Measurements from ENCODE around the gene OR52B2.

Gene OR52B2

DNA sequence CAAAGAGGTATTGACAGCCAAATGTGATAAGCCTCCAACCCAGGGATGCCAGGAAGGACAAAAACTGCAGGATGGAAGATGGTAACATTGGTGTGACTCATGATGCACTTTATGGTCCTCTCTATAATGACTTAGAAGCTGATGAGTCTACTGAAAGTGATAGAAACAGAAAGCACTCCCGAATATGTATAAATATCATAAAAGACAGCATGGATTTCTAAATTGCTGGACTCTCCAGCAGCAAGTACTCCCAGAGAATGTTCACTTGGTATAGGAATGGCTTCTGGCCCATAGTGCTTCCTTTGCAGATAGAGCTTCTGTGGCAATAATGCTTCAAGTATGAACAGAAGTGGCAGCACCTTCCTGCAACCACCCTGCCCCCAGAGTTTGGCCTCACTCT, at the start of gene OR52B2:
OR52B2 (minus strand) TSS at position 101 of the 400 bp plus-strand sequence; CDS start at position 101, 0 bp downstream.
- DNase-seq (ENCODE audit: low read depth), result no peak

GRCh38 chr11:6219359-6219758, 49.2 kb upstream of the OR52B2 start:
- no peak for DNase-seq (ENCODE audit: low read depth)

- DNase-seq (ENCODE audit: low read depth), result no peak
Observed at GRCh38 chr11:6217722-6218121, 47.6 kb upstream of the OR52B2 start.

DNA sequence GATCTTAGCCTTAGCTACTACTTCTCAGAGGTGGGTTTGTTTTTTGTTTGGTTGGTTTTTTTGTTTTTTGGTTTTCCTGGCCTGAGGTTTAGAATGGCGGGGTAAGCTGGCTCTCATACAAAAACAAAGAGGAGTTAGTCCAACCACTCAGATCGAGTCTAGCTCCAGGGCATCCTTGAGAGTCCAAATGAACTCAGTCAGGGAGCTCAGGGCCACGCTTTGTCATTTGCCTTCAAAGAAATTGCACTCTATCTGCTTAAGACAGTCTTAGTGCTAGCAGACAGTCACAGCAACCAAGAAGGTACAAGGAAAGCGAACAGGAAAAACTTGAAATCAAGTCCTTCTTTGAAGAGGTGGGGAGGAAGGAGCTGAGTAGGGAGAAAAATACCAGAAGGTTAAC, 46.4 kb upstream of the OR52B2 start:
- DNase-seq (ENCODE audit: low read depth), result no peak

- no peak for DNase-seq (ENCODE audit: low read depth)
Observed at GRCh38 chr11:6214530-6214929, 44.4 kb upstream of the OR52B2 start.

- no peak for DNase-seq (ENCODE audit: low read depth)
Observed at GRCh38 chr11:6210274-6210955, 40.3 kb upstream of the OR52B2 start.

- DNase-seq (ENCODE audit: low read depth), result no peak
Observed at GRCh38 chr11:6209801-6210200, 39.7 kb upstream of the OR52B2 start.

- DNase-seq (ENCODE audit: low read depth), result no peak
Observed at GRCh38 chr11:6206456-6207180, 36.5 kb upstream of the OR52B2 start.

GRCh38 chr11:6205366-6205765, 35.2 kb upstream of the OR52B2 start, which contains the start of gene C11orf42:
Gene C11orf42 (plus strand): TSS chr11:6205557. CDS start chr11:6205616, 59 bp downstream.
- DNase-seq (ENCODE audit: low read depth), result no peak

DNA sequence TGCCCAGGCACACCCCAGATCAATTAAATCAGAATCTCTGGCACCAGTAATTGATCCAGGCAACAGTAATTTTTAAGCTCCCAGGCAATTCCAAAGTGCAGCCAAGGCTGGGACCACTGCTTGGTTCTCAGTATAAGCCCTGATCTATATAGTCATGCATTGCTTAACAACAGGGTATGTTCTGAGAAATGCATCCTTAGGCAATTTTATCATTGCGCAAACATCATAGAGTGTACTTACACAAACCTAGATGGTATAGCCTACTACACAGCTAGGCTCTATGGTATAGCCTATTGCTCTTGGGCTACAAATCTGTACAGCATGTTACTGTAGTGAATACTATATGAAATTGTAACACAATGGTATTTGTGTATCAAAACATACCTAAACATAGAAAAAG, 34.6 kb upstream of the OR52B2 start:
- no peak for DNase-seq (ENCODE audit: low read depth)

GRCh38 chr11:6203327-6203726, 33.2 kb upstream of the OR52B2 start:
- DNase-seq (ENCODE audit: low read depth), result no peak

GRCh38 chr11:6202041-6202440, 31.9 kb upstream of the OR52B2 start:
- no peak for DNase-seq (ENCODE audit: low read depth)

GRCh38 chr11:6201481-6201880, 31.4 kb upstream of the OR52B2 start:
- DNase-seq (ENCODE audit: low read depth), result no peak

- no peak for DNase-seq (ENCODE audit: low read depth)
Observed at GRCh38 chr11:6200975-6201374, 30.8 kb upstream of the OR52B2 start.

DNA sequence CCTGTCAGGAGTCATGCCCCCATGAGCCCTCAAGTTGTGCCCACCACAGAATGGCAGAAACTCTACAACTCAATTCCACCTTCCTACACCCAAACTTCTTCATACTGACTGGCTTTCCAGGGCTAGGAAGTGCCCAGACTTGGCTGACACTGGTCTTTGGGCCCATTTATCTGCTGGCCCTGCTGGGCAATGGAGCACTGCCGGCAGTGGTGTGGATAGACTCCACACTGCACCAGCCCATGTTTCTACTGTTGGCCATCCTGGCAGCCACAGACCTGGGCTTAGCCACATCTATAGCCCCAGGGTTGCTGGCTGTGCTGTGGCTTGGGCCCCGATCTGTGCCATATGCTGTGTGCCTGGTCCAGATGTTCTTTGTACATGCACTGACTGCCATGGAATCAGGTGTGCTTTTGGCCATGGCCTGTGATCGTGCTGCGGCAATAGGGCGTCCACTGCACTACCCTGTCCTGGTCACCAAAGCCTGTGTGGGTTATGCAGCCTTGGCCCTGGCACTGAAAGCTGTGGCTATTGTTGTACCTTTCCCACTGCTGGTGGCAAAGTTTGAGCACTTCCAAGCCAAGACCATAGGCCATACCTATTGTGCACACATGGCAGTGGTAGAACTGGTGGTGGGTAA, 29.2 kb upstream of the OR52B2 start, which contains the start of gene OR52W1:
OR52W1 (plus strand) TSS at position 51 of the 637 bp plus-strand sequence; CDS start at position 51, 0 bp downstream.
- DNase-seq (ENCODE audit: low read depth), result no peak

GRCh38 chr11:6197466-6198200, 27.5 kb upstream of the OR52B2 start:
- DNase-seq (ENCODE audit: low read depth), result no peak

DNA sequence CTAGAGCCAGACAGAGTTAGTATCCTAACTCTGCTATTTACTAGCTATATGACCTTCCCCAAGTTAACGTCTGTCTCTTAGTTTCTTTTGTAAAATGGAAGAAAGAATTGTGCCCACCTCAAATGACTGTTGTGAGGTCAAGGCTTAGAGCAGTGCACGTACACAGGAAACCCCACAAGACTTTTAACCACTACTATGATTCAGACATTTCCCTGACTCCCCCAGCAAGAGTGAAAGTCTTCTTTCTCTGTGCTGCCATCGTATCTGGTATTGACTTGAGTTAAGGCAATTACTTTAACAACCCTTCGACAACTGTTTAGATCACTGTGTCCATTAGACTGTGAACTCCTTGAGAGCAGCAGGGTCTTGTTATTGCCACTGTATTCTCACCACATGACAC, 26.3 kb upstream of the OR52B2 start:
- no peak for DNase-seq (ENCODE audit: low read depth)

DNA sequence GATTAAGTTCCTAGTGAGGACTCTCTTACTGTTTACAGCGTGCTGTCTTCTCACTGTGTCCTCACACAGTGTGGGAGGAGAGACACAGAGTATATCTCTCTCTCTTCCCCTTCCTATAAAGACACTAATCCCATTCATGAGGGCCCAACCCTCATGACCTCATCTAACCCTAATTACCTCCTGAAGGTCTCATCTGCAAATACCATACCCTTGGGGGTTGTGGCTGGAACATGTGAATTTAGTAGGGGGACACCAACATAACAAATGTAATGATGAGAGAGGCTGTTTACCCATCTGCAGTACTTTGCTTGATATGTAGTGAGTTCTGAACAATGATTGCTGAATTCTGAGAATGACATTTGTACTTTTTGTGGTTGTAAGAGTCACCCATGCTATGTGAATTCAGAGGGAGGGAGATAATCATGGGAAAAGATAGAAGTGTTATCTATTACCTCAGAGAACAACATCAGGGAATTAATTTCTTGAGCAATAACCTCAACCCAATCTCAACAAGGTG, 24.0 kb upstream of the OR52B2 start:
- DNase-seq (ENCODE audit: low read depth), result no peak

DNA sequence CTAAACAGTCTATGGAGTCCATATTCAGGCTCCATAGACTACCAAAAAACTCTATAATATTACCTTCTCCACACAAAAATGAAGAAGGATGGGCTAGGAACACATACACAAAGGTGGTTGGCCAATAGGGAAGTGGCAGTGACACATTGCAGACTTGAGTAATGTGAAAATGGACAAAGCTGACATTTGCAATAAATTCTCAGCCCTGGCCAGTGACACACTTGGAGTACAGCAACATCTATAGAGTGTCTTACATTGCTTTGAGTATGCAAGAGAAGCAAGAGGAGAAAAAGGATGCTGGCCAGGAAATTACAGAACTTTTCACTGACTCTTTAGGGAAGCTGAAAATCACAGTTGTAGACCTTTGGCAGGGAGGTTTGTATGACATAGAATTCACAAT, 21.6 kb upstream of the OR52B2 start:
- no peak for DNase-seq (ENCODE audit: low read depth)

GRCh38 chr11:6175440-6175839, 5.3 kb upstream of the OR52B2 start:
- DNase-seq (ENCODE audit: low read depth), result no peak

DNA sequence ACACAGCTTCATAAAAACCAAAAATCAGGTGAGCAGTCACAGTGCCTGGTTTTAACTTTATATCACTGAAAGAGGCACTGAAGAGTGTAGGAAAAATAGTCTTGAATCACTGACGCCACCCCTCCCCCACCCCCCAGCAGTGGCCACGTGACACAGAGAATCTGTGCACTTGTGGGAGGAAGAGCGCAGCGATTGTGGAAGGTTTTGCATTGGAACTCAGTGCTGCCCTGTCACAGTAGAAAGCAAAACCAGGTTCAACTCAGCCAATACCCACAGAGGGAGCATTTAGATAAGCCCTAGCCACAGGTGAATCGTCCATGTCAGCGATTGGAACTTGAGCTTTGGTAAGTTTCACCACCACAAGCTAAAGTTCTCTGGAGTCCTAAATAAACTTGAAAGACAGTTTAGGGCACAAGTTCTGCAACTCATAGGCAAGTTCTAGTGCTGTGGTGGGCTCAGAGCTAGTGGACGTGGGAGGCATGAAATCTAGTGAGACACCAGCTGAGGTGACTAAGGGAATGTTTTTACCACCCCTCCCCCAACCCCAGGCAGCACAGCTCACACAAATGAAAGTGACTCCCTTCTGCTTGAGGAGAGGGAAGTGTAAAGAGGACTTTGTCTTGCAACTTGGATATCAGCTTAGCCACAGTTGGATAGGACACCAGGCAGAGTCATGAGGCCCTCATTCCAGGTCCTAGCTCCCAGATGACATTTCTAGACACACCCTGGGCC, 13.3 kb downstream of the OR52B2 start:
- DNase-seq (ENCODE audit: low read depth), result no peak
